HepG2 (cell line): ENCODE results near the gene S1PR3. TPM values are rescaled to one million over a fixed set of nuclear protein-coding genes. Genes with fewer than 3 reads are reported as not detected.

ENCODE experiments used
- ATAC-seq: fragments of 200-7000 bp; cut with Tn5 transposase; 3 replicates; pipeline ENCODE4 v1.9.1; 2020; ENCODE audit warnings: mild to moderate bottlenecking, moderate library complexity
- BruUV-seq: library from RNA; stranded (reverse); fragments of 400-500 nt; replicated peaks from 2 replicates; lab custom pipeline; 2021; lab: Mats Ljungman, UMichigan
- CTCF ChIA-PET: fragments of 300-600 bp; formaldehyde crosslinking; extraction: SDS; loops from one replicate; lab custom pipeline; 2021; ENCODE audit warnings: low total read pairs, inconsistent platforms, low intra/inter-chr PET ratio; lab: Yijun Ruan, JAX
- POLR2A ChIA-PET: fragments of 350-600 bp; sonication (Branson Sonifier 250); formaldehyde crosslinking; loops from one replicate; lab custom pipeline; 2020; ENCODE audit warnings: antibody characterized with exemption, inconsistent platforms; lab: Yijun Ruan, JAX
- DNase-seq: peaks from one replicate; pipeline ENCODE4 v3.0.0-alpha.2; 2015; ENCODE audit warnings: low spot score
- FAIRE-seq: peaks from 3 replicates; lab custom pipeline; 2011; peaks lifted over from hg19 to GRCh38; lab: Jason Lieb, UNC
- H2AFZ ChIP-seq: one replicate; pipeline ENCODE4 v1.6.1; 2011; ENCODE audit warnings: low read length, inconsistent platforms
- H3K27ac ChIP-seq: fragments of 300-600 bp; 3 replicates; pipeline ENCODE4 v1.8.0; 2011; ENCODE audit warnings: mixed run types, mild to moderate bottlenecking, mixed read lengths, low read length, inconsistent platforms; ENCODE audit not compliant: insufficient read depth; ENCODE audit errors: extremely low read length
- H3K27me3 ChIP-seq, 2 experiments: fragments of 200-600 bp in 1 of 2; 2 replicates in 1 of 2; 3 replicates in 1 of 2; pipeline versions ENCODE4 v1.6.0 to v1.8.0; 2011; ENCODE audit warnings: low read length in 2 of 2, mild to moderate bottlenecking in 2 of 2, moderate library complexity in 2 of 2, inconsistent platforms in 1 of 2; ENCODE audit not compliant: insufficient read depth in 2 of 2, control insufficient read depth in 1 of 2
- H3K36me3 ChIP-seq, 2 experiments: fragments of 200-600 bp in 1 of 2; replicated peaks in 1 of 2; 2 replicates in 1 of 2; 3 replicates in 1 of 2; pipeline versions ENCODE4 v1.5.1 to v1.8.0; 2011; ENCODE audit warnings: low read length in 2 of 2, inconsistent platforms in 1 of 2; ENCODE audit not compliant: insufficient read depth in 2 of 2, control insufficient read depth in 1 of 2
- H3K4me1 ChIP-seq: 2 replicates; pipeline ENCODE4 v1.5.1; 2012; ENCODE audit warnings: low read length, inconsistent platforms; ENCODE audit not compliant: insufficient read depth
- H3K4me2 ChIP-seq: 2 replicates; pipeline ENCODE4 v1.6.0; 2011; ENCODE audit warnings: low read depth, low read length, inconsistent platforms
- H3K4me3 ChIP-seq, 3 experiments: fragments of 200-600 bp in 1 of 3; sonication (generic), shearing (Covaris generic) in 1 of 3; replicated peaks in 1 of 3; 2 replicates each; pipeline ENCODE4 v1.5.1; 2011 to 2016; ENCODE audit warnings: low read length in 3 of 3, inconsistent platforms in 2 of 3, low read depth in 2 of 3, mild to moderate bottlenecking in 2 of 3, control low read depth in 1 of 3, mixed read lengths in 1 of 3; ENCODE audit not compliant: insufficient read depth in 1 of 3
- H3K79me2 ChIP-seq: one replicate; pipeline ENCODE4 v1.6.1; 2011; ENCODE audit warnings: low read length, inconsistent platforms; ENCODE audit not compliant: insufficient read depth
- H3K9ac ChIP-seq: 2 replicates; pipeline ENCODE4 v1.6.0; 2011; ENCODE audit warnings: mild to moderate bottlenecking, low read depth, low read length, inconsistent platforms; ENCODE audit not compliant: insufficient read depth
- H3K9me3 ChIP-seq: 2 replicates; pipeline ENCODE4 v1.5.1; 2012; ENCODE audit warnings: mild to moderate bottlenecking, low read length
- H4K20me1 ChIP-seq: 2 replicates; pipeline ENCODE4 v1.6.0; 2011; ENCODE audit warnings: inconsistent platforms, mild to moderate bottlenecking, low read length, moderate library complexity; ENCODE audit not compliant: insufficient read depth
- HNRNPLL ChIP-seq: fragments of 200-400 bp; formaldehyde crosslinking; IDR thresholded peaks from 2 replicates; pipeline ENCODE4 v1.6.1; 2017; ENCODE audit warnings: mild to moderate bottlenecking, low read depth, low read length; ENCODE audit not compliant: poor library complexity, severe bottlenecking
- MAFF ChIP-seq: IDR thresholded peaks from 2 replicates; pipeline ENCODE4 v1.6.1; 2011; ENCODE audit warnings: low read depth, low read length, improper control_type of control experiment
- MAFK ChIP-seq, 2 experiments: IDR thresholded peaks in 1 of 2; conservative IDR thresholded peaks in 1 of 2; 2 replicates each; pipeline ENCODE4 v1.6.1; 2011; ENCODE audit warnings: improper control_type of control experiment in 2 of 2, low read length in 2 of 2
- MZF1 ChIP-seq: sonication (generic); formaldehyde crosslinking; IDR thresholded peaks from 2 replicates; pipeline ENCODE4 v1.8.1; 2023; ENCODE audit warnings: mild to moderate bottlenecking, missing genetic modification reagents, borderline replicate concordance
- SKI ChIP-seq: fragments of 450-650 bp; IDR thresholded peaks from one replicate; pipeline ENCODE4 v1.6.1; 2018; ENCODE audit warnings: mild to moderate bottlenecking; ENCODE audit not compliant: partially characterized antibody
- ZNF276 ChIP-seq: sonication (generic); formaldehyde crosslinking; IDR thresholded peaks from 2 replicates; pipeline ENCODE4 v1.4.0; 2020; ENCODE audit warnings: mild to moderate bottlenecking, low read depth, missing genetic modification reagents
- ZNF280D ChIP-seq: sonication (generic); formaldehyde crosslinking; IDR thresholded peaks from 2 replicates; pipeline ENCODE4 v1.5.1; 2020; ENCODE audit warnings: mild to moderate bottlenecking, missing genetic modification reagents
- WGBS: methylation state at CpG from one replicate; pipeline ENCODE4 v1.1.6; 2017; ENCODE audit warnings: low lambda C conversion rate; 5-methylcytosine and 5-hydroxymethylcytosine counted together
- in situ Hi-C: cut with HindIII; loops from 2 replicates; pipeline ENCODE4 v1.10.0; 2017; ENCODE audit warnings: low pct_unique_long_range_greater_than_20kb; ENCODE audit not compliant: extremely low pct_ligation_motif_present
- intact Hi-C: fragments of 100-400 bp; cut with micrococcal nuclease; formaldehyde crosslinking; loops from one replicate; pipeline ENCODE4 v1.10.0; 2022; ENCODE audit not compliant: unreplicated experiment
- polyA plus RNA-seq, 8 experiments: library from polyadenylated mRNA; depleted of rRNA in 3 of 8; stranded (reverse) in 7 of 8; unstranded in 1 of 8; fragments of >200 nt; fragmentation: Illumina TruSeq in 4 of 8; extraction: Trizol in 4 of 8; gene quantifications; 2 replicates each; pipeline versions ENCODE4 v1.2.1 to v1.2.3, GENCODE V29; 2011 to 2016; ENCODE audit warnings: low read depth in 4 of 8, missing spikeins in 1 of 8, mixed read lengths in 1 of 8; ENCODE audit not compliant: insufficient read depth in 1 of 8
- total RNA-seq, 5 experiments: library from RNA; depleted of rRNA; stranded (reverse); fragments of >200 nt; fragmentation: Illumina TruSeq; extraction: Trizol; gene quantifications; 2 replicates each; pipeline ENCODE4 v1.2.3, GENCODE V29; 2016; ENCODE audit warnings: low read depth in 1 of 5

The S1PR3 gene
- total and polyA plus RNA-seq, 2 of the 13 experiments (the other 11 are each of a cell fraction or from before 2014, with no cell fraction given), result 0.02 TPM; not detected in 1

- no peak for DNase-seq
- no peak overlapping the region for H3K4me3 ChIP-seq
- peak in 1 of 2 experiments; percentile 48; a peak in 1 of 4 replicates for TF ChIP-seq MAFK (conservative IDR thresholded peaks at IDR 0.05 in 1 of 2, IDR thresholded peaks at IDR 0.05 in 1 of 2; ENCODE audit: low read length in 2 of 2)
- TF ChIP-seq MAFF, result 0 out of 2 replicates have a peak, but pooled peaks have one; percentile 6
- TF ChIP-seq SKI, result no peak
- no peak overlapping the region for H3K4me2 ChIP-seq
- no peaks in the 10 kb centered on the region for H3K9me3 ChIP-seq
- H4K20me1 ChIP-seq, result no peaks in the 10 kb centered on the region
- BruUV-seq, result no TSS peak
- H3K4me1 ChIP-seq, result no peaks in the 10 kb centered on the region
- POLR2A ChIA-PET, result no interaction called here
- no peak overlapping the region for H3K27ac ChIP-seq
- H3K9ac ChIP-seq, result no peak overlapping the region
- ATAC-seq, result no peak
- WGBS, result 28% methylated on average over 5 of the region's 5 CpGs
- no peaks in the 10 kb centered on the region for H3K36me3 ChIP-seq
- H2AFZ ChIP-seq, result no peak overlapping the region
- peaks cover 0 to 14% of the 10 kb centered on the region in 2 experiments; a peak in 2 of 5 replicates for H3K27me3 ChIP-seq
- FAIRE-seq, result no peak
- no peaks in the 10 kb centered on the region for H3K79me2 ChIP-seq
- CTCF ChIA-PET, result no interaction called here
- in situ Hi-C loops (no loop called here), intact Hi-C loops (no loop called here)
Measured at GRCh38 chr9:88978034-88978433, 13.2 kb upstream of the S1PR3 start.

GRCh38 chr9:88979021-88979420, 12.2 kb upstream of the S1PR3 start:
- DNase-seq (no peak), FAIRE-seq (no peak), ATAC-seq (no peak)
- Histone ChIP-seq H3K9me3 (no peaks in the 10 kb centered on the region), H4K20me1 (no peaks in the 10 kb centered on the region), H3K4me2 (no peak overlapping the region), H3K9ac (no peak overlapping the region), H3K36me3 (no peaks in the 10 kb centered on the region), H3K4me3 (no peak overlapping the region), H3K27me3 (peaks cover 0 to 14% of the 10 kb centered on the region in 2 experiments; a peak in 2 of 5 replicates), H3K4me1 (no peaks in the 10 kb centered on the region), H2AFZ (no peak overlapping the region), H3K79me2 (no peaks in the 10 kb centered on the region), H3K27ac (no peak overlapping the region)
- ChIA-PET CTCF (no interaction called here), POLR2A (no interaction called here)
- no TSS peak for BruUV-seq
- in situ Hi-C loops, result no loop called here
- WGBS, result 100% methylated on average over 1 of the region's 2 CpGs
- TF ChIP-seq HNRNPLL (no peak), ZNF276 (CRISPR knock-in tag) (no peak), MZF1 (no peak), ZNF280D (CRISPR knock-in tag) (no peak)
- intact Hi-C loops, result no loop called here
